Progenitor cell of endocrine pancreas (in vitro differentiated cells): ENCODE results near the gene FGF5. TPM values are rescaled to one million over a fixed set of nuclear protein-coding genes. Genes with fewer than 3 reads are reported as not detected.
A peak's percentile ranks its signal among the peaks of the same experiment; 100 is the strongest.

Experiments
- DNase-seq: peaks from one replicate; pipeline ENCODE4 v3.0.0; 2021; ENCODE audit warnings: low spot score; ENCODE audit not compliant: unreplicated experiment
- H3K27ac Mint-ChIP-seq: 2 replicates; pipeline ENCODE4 v1.8.0; 2021; ENCODE audit warnings: mild to moderate bottlenecking, moderate library complexity, mixed read lengths
- H3K27me3 Mint-ChIP-seq: 2 replicates; pipeline ENCODE4 v1.8.0; 2021; ENCODE audit warnings: mixed read lengths
- H3K36me3 Mint-ChIP-seq: 2 replicates; pipeline ENCODE4 v1.8.0; 2022; ENCODE audit warnings: mixed read lengths; ENCODE audit not compliant: insufficient read depth
- H3K4me1 Mint-ChIP-seq: 2 replicates; pipeline ENCODE4 v1.8.0; 2021; ENCODE audit warnings: low read depth, mixed read lengths
- H3K4me3 Mint-ChIP-seq: 2 replicates; pipeline ENCODE4 v1.8.0; 2021; ENCODE audit warnings: low read depth, mild to moderate bottlenecking, moderate library complexity, mixed read lengths
- H3K9me3 Mint-ChIP-seq: 2 replicates; pipeline ENCODE4 v1.8.0; 2021; ENCODE audit warnings: low read depth, mixed read lengths
- total RNA-seq: library from RNA; stranded (reverse); gene quantifications from 2 replicates; pipeline ENCODE4 v1.2.1, GENCODE V29; 2021
- TF ChIP-seq, protein P1 (sequence below): fragments of 200-600 bp; sonication (generic); IDR thresholded peaks from one replicate; pipeline ENCODE4 v1.5.0; 2021; ENCODE audit warnings: antibody characterized with exemption, mild to moderate bottlenecking; ENCODE audit not compliant: unreplicated experiment

FGF5 gene
- total RNA-seq, 1 donor from 2014 or later, result 0.14 TPM

DNA sequence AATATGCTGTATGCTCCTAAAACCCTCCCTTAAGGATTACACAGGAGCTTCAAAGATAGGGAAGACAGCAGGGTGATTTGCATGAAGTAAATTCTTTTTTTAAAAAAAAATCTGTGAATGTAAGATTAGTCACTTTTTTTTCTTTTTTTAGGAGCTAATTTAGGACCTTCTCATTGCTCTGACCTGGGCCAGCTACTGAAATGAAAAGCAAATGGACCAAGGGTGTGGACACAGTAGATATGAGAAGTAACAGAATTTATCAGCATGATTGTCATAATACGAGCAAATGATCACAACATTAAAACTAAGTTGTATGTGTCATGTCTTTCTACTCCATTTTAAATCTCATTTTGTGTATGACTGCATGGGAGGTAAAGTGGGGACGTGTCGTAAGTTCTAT, 6.6 kb upstream of the FGF5 start:
- peaks cover 31% of the 10 kb centered on the region for H3K4me1 Mint-ChIP-seq
- no peaks in the 10 kb centered on the region for H3K36me3 Mint-ChIP-seq
- H3K27ac Mint-ChIP-seq, result no peak overlapping the region
- H3K27me3 Mint-ChIP-seq, result peaks cover 72% of the 10 kb centered on the region
- H3K9me3 Mint-ChIP-seq, result no peaks in the 10 kb centered on the region
- no peak for DNase-seq
- H3K4me3 Mint-ChIP-seq, result no peak overlapping the region
- TF ChIP-seq, protein P1, sequence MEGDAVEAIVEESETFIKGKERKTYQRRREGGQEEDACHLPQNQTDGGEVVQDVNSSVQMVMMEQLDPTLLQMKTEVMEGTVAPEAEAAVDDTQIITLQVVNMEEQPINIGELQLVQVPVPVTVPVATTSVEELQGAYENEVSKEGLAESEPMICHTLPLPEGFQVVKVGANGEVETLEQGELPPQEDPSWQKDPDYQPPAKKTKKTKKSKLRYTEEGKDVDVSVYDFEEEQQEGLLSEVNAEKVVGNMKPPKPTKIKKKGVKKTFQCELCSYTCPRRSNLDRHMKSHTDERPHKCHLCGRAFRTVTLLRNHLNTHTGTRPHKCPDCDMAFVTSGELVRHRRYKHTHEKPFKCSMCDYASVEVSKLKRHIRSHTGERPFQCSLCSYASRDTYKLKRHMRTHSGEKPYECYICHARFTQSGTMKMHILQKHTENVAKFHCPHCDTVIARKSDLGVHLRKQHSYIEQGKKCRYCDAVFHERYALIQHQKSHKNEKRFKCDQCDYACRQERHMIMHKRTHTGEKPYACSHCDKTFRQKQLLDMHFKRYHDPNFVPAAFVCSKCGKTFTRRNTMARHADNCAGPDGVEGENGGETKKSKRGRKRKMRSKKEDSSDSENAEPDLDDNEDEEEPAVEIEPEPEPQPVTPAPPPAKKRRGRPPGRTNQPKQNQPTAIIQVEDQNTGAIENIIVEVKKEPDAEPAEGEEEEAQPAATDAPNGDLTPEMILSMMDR, result no peak

DNA sequence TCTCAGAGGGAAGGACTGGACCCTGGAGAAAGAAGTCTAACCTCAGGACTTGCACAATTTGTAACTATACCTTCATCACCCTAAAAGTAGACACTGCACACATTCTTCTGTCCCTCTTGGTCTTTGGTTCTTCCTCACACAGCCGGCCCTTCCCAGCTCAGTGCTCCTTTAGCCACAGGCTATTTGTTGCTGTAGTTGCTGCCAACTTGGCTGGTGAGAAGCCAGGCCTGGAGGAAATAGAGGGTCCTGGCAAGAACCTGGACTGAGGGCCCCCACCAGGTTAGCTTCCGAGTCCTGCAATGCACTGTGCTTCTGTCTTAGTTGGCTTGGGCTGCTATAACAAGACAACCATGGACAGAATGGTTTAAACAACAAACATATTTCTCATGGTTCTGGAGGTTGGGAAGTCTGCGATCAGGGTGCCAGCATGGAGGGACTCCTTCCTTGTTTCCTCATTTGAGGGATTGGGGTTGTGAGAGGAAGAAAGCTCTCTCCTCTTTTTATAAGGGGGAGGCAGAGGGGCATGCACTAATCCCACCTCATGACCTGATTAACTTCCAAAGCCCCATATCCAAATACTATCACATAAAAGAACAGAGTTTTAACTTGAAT, 4.4 kb upstream of the FGF5 start:
- no peak overlapping the region for H3K27ac Mint-ChIP-seq
- no peak for DNase-seq
- TF ChIP-seq, protein P1, result no peak
- no peaks in the 10 kb centered on the region for H3K9me3 Mint-ChIP-seq
- no peak overlapping the region for H3K4me3 Mint-ChIP-seq
- peaks cover 81% of the 10 kb centered on the region for H3K27me3 Mint-ChIP-seq
- H3K36me3 Mint-ChIP-seq, result no peaks in the 10 kb centered on the region
- peaks cover 36% of the 10 kb centered on the region for H3K4me1 Mint-ChIP-seq

DNA sequence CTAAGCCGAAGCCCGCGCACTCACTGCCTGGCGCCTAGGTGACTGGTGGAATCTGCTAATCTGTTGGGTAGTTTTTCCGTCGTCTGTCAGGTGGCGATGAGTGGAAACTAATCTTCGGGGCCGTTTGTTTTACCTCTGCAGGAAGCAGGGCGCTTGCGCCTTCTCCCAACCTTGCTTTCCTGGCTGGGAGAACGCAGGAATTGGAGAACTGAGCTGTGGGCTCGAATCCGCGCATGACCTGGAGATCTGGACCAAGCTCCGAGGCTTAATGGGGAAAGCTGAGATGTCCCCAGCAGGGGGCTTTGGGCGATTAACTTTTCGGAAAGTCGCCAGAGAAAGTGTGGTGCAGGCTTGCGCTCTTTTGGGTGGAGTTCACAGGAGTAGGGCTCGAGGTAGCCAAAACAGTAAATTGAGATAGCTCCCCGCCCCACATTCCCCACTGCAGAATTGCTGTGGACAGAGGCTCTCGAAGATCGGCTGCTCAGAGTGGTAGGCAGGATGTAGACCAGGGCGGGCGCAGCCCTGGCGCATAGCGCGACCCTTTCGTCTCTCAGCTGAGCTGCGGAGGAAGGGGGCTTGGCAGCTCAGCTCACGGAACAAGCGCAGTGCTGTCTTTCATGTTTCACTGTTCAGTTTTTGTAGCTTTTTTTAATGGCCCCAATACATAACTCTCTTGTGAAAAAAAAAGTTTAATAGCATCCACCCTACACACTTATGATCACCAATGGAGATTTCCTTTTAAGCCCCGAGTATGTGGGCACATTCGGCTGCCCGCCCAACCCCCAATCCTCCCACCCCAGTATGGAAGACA, 2.7 kb upstream of the FGF5 start:
- no peak for DNase-seq
- H3K4me1 Mint-ChIP-seq, result peaks cover 34% of the 10 kb centered on the region
- no peaks in the 10 kb centered on the region for H3K9me3 Mint-ChIP-seq
- no peak overlapping the region for H3K27ac Mint-ChIP-seq
- no peaks in the 10 kb centered on the region for H3K36me3 Mint-ChIP-seq
- TF ChIP-seq, protein P1, result peak; percentile 24
- H3K27me3 Mint-ChIP-seq, result peaks cover 90% of the 10 kb centered on the region
- peak overlapping the region; percentile 40 for H3K4me3 Mint-ChIP-seq

DNA sequence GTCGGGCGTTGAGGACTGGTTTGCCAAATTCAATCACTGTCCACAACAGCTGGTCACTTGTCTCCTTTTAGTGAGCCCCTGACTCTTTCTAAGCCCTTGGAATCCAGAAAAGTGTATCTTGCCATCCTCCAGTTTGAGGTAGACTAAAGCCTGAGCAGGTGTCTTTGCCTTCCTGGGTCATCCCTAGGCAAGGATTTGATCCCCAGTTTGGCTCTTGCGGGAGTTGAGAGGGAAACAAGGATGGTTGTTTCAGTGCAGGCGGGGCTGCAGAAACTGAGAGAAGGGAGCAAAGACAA, 2.2 kb upstream of the FGF5 start:
- no peak overlapping the region for H3K27ac Mint-ChIP-seq
- no peaks in the 10 kb centered on the region for H3K9me3 Mint-ChIP-seq
- H3K27me3 Mint-ChIP-seq, result peaks cover 90% of the 10 kb centered on the region
- TF ChIP-seq, protein P1, result no peak
- no peak overlapping the region for H3K4me3 Mint-ChIP-seq
- H3K36me3 Mint-ChIP-seq, result no peaks in the 10 kb centered on the region
- H3K4me1 Mint-ChIP-seq, result peaks cover 29% of the 10 kb centered on the region
- DNase-seq, result no peak

DNA sequence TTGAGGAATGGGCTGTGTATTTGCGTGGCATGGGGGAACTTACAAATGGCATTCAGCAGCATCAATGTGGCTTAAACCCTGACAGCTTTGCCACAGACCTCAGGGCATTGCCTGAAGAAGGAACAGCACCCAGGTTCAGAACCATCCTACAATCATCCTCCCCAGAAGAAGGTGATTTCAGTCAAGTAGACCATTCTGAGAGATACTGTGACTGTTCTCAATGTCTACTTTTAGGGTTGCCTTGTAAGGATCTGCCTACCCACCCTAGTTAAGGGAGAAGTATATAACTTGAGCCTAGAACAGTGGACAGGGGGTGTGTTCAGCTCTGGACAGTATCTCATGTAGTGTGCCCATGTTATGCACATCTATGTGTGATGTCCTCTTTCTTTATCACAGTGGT, 1.6 kb upstream of the FGF5 start:
- TF ChIP-seq, protein P1, result no peak
- Mint-ChIP-seq H3K36me3 (no peaks in the 10 kb centered on the region), H3K9me3 (no peaks in the 10 kb centered on the region), H3K27ac (no peak overlapping the region), H3K4me1 (peaks cover 28% of the 10 kb centered on the region), H3K27me3 (peaks cover 91% of the 10 kb centered on the region), H3K4me3 (no peak overlapping the region)
- no peak for DNase-seq
